ENCODE measurements around the gene ZFAND3.

ZFAND3 gene

DNA sequence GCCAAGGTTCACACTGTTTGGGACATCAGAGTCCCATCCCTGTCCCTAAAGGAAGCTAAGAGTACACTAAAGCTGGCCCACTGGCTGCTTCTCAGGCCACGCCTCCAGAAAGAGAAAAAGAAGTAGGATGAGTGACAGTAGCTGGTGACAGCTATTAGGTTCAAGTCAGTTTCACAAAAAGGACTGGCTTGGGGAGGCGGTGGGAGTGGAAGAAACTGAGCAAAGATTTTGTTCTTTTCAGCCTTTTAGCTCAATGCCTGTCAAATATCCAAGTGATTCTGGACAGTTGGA lies 374.7 kb downstream of the ZFAND3 start:
- no peak for FAIRE-seq
- DNase-seq (ENCODE audit: insufficient read length) = no peak
- TF ChIP-seq POLR2A (IDR thresholded peaks at IDR 0.05; ENCODE audit: low read depth, low read length) (no peak), POLR2AphosphoS5 (IDR thresholded peaks at IDR 0.05; ENCODE audit: low read depth, low read length) (no peak), TAF1 (IDR thresholded peaks at IDR 0.05; ENCODE audit: borderline replicate concordance, low read depth, low read length) (no peak)

DNA sequence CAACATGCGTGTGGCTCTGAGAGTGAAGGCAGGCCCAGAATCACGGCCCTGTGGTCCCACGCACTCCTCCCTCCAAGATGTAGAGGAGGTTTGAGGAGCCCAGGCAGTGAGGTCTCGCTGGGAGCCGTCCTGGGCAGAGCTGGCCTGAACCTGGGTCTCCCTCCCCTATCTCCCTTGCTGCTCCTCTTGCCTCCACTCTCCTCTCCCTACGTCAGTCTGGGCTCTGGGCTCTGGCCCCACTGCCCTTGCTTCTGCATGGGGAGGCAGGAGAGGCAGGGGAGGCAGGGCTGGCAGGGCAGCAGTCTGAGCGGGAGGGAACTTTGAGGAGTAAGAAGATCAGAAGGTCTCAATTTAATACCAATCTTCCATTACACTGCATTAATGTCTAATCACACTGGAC lies 375.1 kb downstream of the ZFAND3 start:
- TF ChIP-seq POLR2AphosphoS5 (IDR thresholded peaks at IDR 0.05; ENCODE audit: low read depth, low read length) (no peak), TAF1 (IDR thresholded peaks at IDR 0.05; ENCODE audit: borderline replicate concordance, low read depth, low read length) (no peak), POLR2A (IDR thresholded peaks at IDR 0.05; ENCODE audit: low read depth, low read length) (no peak)
- FAIRE-seq (no peak), DNase-seq (ENCODE audit: insufficient read length) (no peak)

DNA sequence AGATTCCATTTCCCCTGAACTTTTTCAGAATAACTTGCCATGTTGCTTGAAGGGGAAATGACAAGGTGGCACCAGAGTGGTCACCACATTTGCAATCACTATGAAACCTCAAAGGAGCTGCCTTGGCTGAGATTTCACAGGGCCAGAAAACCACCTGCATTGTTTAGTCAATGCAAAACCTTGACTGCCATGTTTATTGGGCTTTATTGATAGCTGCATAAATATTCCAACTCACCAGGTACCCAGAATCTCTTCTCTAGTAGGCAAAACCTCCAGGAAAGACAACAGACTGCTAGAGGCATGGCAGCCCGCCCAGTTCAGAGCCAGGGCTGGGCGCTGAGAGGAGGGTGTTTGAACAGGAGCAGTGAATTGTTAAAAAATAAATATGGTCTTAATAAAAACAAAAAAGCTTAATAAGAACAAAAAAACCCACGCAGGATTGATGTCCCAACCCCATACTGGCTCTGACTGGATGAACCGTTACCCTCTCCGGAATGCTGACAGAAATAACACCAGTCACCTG lies 375.6 kb downstream of the ZFAND3 start:
- FAIRE-seq (no peak), DNase-seq (ENCODE audit: insufficient read length) (no peak)
- TF ChIP-seq POLR2A (IDR thresholded peaks at IDR 0.05; ENCODE audit: low read depth, low read length) = no peak

DNA sequence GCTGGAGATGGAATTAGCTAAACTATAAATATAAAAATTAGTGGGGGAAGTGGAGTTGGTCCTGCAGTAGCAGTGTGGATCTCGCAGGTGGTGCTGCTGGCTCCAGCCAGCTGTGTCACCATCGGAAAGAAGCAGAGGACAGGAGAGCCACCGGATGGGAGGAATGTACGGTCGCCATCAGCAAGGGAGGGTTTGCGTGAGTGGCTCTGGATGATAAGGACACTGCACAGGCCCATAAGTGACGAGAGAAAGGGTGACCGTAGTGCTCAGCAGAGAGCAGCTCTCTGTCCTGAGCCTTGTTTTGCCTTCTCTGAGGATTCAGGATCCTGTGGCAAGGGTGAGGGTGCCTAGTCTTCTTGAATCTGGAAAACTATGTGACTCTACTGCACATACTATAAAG lies 378.7 kb downstream of the ZFAND3 start:
- TF ChIP-seq POLR2A (IDR thresholded peaks at IDR 0.05; ENCODE audit: low read depth, low read length) = no peak
- no peak for TF ChIP-seq POLR2AphosphoS5 (IDR thresholded peaks at IDR 0.05; ENCODE audit: low read depth, low read length)
- TF ChIP-seq TAF1 (IDR thresholded peaks at IDR 0.05; ENCODE audit: borderline replicate concordance, low read depth, low read length) = no peak
- DNase-seq (ENCODE audit: insufficient read length) (no peak), FAIRE-seq (no peak)
